Naive B cell (primary cell): ENCODE data around the gene FRAS1. TPM values are rescaled to one million over a fixed set of nuclear protein-coding genes. Genes with fewer than 3 reads are reported as not detected.
A peak's percentile ranks its signal among the peaks of the same experiment; 100 is the strongest.
"Not testable (repeated sequence)": the region's sequence is repeated elsewhere in the genome, so short reads cannot be mapped to it uniquely, and the experiment has no call there.

ENCODE experiments used
- ATAC-seq, 2 donors: fragments of 150-1000 bp; cut with Tn5 transposase; 2 replicates each; pipeline ENCODE4 v1.10.0; 2021; ENCODE audit warnings: low read depth in 2 of 2, mild to moderate bottlenecking in 2 of 2, moderate library complexity in 2 of 2
- DNase-seq: peaks from one replicate; pipeline ENCODE4 v3.0.0; 2022
- H3K27ac Mint-ChIP-seq, 6 donors: one replicate each; pipeline ENCODE4 v1.8.0; 2020 to 2022; ENCODE audit warnings: mild to moderate bottlenecking in 6 of 6, mixed read lengths in 6 of 6, moderate library complexity in 5 of 6, inconsistent platforms in 2 of 6
- H3K27me3 Mint-ChIP-seq, 3 donors: one replicate each; pipeline ENCODE4 v1.8.0; 2021 to 2022; ENCODE audit warnings: mixed read lengths in 3 of 3, mild to moderate bottlenecking in 1 of 3
- H3K36me3 Mint-ChIP-seq, 2 donors: one replicate each; pipeline ENCODE4 v1.8.0; 2020 to 2022; ENCODE audit warnings: mixed read lengths in 2 of 2, inconsistent platforms in 1 of 2, mild to moderate bottlenecking in 1 of 2
- H3K4me1 Mint-ChIP-seq, 3 donors: one replicate each; pipeline ENCODE4 v1.8.0; 2020 to 2022; ENCODE audit warnings: mixed read lengths in 3 of 3, inconsistent platforms in 1 of 3, mild to moderate bottlenecking in 1 of 3, moderate library complexity in 1 of 3
- H3K4me3 Mint-ChIP-seq, 8 donors: one replicate each; pipeline ENCODE4 v1.8.0; 2020 to 2022; ENCODE audit warnings: mild to moderate bottlenecking in 8 of 8, mixed read lengths in 8 of 8, moderate library complexity in 8 of 8, inconsistent platforms in 2 of 8
- H3K9me3 Mint-ChIP-seq, 7 donors: one replicate each; pipeline ENCODE4 v1.8.0; 2020 to 2022; ENCODE audit warnings: mixed read lengths in 7 of 7, mild to moderate bottlenecking in 5 of 7, inconsistent platforms in 2 of 7, moderate library complexity in 1 of 7
- polyA plus RNA-seq, 6 donors: library from polyadenylated mRNA; unstranded; fragments of 300-500 nt; fragmentation: Illumina TruSeq; gene quantifications; one replicate each; pipeline ENCODE4 v1.2.3, GENCODE V29; 2021; ENCODE audit warnings: low read depth in 6 of 6

The FRAS1 gene
- polyA plus RNA-seq, 6 donors from 2014 or later = 0.01 to 0.09 TPM; not detected in 4

DNA sequence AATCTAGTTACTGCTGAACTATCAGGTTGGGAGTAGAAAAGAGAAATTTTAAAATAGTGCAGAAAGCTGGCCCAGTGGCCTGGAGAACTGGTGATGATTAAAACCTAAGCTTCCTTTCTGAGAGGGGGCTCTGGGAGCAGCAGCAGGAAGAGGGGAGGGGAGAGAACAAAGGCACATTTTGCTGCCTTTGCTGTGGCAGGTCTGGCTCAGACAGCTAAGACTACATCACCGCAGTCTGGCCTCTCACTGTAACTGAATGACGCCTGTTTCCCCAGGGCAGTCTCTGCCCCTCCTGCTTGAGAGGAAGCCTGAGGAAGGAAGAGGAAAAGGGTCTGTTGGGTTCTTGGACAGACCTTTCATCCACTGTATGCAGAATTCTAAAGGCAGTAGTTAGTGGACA is 148.5 kb downstream of the FRAS1 start:
- Mint-ChIP-seq H3K4me1 (no peaks in the 10 kb centered on the region), H3K36me3 (no peaks in the 10 kb centered on the region), H3K27ac (no peak overlapping the region), H3K9me3 (no peaks in the 10 kb centered on the region), H3K27me3 (peaks cover 18 to 27% (median 23%) of the 10 kb centered on the region in 3 donors), H3K4me3 (no peak overlapping the region)
- ATAC-seq (no peak), DNase-seq (no peak)

DNA sequence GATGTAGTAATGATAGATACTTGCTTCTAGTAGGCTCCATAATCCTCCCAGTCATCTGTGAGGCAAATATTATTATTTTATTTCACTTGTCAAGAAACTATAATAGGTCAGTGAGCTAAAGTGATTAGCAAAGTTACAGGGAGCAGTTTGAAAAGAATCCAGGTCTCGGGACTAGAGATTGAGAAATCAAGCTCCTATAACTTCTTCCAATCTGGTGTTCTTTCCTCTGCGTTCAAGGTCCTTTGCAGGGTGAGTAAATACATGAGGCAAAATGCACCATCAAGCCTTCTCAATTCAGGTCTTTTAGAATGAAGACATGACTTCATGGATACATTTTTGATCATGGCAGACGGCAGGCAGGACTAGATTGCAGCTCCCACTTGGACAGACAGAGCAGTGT is 150.4 kb downstream of the FRAS1 start:
- no peak overlapping the region for H3K4me3 Mint-ChIP-seq
- DNase-seq (no peak), ATAC-seq (no peak)
- no peaks in the 10 kb centered on the region for H3K4me1 Mint-ChIP-seq
- H3K27me3 Mint-ChIP-seq = peaks cover 18 to 27% (median 23%) of the 10 kb centered on the region in 3 donors
- H3K27ac Mint-ChIP-seq = no peak overlapping the region
- no peaks in the 10 kb centered on the region for H3K9me3 Mint-ChIP-seq
- H3K36me3 Mint-ChIP-seq = no peaks in the 10 kb centered on the region

DNA sequence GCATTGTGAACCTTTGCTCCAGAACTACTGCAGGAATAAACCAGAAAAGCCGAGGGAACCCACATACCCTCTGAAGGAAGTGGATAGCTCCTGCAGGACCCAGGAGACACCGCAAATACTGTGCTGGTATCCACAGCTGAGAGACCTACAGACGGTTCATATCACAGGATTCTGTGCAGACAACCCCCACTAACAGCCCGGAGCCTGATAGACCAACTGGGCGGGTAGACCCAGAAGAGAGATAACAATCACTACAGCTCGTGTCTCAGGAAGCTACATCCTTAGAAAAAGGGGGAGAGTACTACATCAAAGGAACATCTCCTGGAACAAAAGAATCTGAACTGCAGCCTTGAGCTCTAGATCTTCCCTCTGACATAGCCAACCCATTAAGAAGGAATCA is 150.8 kb downstream of the FRAS1 start:
- ATAC-seq (no peak), DNase-seq (no peak)
- H3K9me3 Mint-ChIP-seq = no peaks in the 10 kb centered on the region
- peak overlapping the region in 1 of 6 donors; percentile 54 for H3K27ac Mint-ChIP-seq
- H3K36me3 Mint-ChIP-seq = no peaks in the 10 kb centered on the region
- H3K4me1 Mint-ChIP-seq = no peaks in the 10 kb centered on the region
- H3K27me3 Mint-ChIP-seq = peaks cover 18 to 27% (median 21%) of the 10 kb centered on the region in 3 donors
- H3K4me3 Mint-ChIP-seq = no peak overlapping the region

DNA sequence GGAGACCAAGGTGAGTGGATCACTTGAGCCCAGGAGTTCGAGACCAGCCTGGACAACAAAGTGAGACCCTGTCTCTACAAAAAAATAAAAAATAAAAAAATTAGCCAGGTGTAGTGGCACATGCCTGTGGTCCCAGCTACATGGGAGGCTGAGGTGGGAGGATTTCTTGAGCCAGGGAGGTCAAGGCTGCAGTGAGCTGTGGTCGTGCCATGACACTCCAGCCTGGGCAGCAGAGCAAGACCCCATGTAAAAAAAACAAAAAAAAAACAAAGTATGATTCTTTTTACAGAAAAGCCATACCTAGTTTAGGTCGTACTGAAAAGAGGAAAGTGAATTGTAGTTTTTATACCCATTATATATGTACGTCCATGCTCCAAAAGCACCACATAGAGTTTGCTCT is 151.8 kb downstream of the FRAS1 start:
- H3K27ac Mint-ChIP-seq, H3K9me3 Mint-ChIP-seq, H3K4me3 Mint-ChIP-seq, H3K36me3 Mint-ChIP-seq, H3K4me1 Mint-ChIP-seq, DNase-seq, ATAC-seq: not testable (repeated sequence)
- H3K27me3 Mint-ChIP-seq = peaks cover 18 to 27% (median 19%) of the 10 kb centered on the region in 3 donors

DNA sequence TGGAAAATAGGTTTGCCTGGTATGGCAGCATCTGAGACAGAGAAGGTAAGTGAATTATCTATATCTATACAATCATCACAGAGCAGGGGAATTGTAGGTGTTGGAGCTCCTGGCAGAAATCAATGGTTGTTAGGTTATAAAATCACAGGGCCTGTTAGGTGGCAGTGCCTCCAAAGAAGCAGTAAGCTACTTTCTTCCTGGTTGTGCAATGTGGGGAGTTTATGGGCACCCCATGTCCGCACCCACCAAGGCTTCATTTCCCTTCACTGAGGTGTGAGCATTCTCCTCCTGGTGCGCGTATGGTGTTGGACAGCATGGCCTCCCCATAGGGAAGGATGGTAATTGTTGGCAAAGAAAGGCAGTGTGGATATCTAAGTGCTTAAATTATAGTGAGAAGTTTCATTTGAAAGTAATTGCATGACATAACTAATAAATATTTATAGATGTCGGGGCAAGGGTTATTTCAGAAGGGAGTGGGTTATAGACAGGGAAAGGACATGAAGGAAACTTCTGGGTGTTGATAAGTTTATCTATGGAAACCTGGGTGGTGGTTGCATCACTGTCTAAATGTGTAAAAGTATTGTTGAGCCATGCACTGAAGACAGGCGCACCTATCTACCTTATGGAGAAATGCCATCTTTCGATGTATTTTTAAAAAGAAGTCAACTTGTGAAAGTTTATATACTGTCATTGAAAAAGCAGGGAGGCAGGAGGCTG is 153.7 kb downstream of the FRAS1 start:
- DNase-seq = no peak

DNA sequence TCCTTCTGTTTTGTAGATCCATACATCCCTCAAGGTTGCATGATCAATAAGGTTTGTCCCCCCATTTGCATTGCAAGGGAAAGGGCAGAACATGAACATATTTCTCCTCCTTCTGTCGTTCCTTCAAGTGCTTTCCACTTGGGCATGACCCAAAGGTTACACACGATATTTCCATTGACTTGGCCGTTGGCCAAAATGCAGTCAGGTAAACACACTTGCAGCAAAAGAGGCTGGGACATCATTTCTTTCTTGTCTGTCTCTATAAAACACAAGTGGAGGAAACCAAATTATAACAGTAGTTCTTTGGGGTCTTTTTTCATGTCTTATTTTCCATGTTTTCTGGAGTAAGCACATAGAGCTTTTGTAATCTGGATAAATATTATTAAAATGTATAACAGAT is 156.1 kb downstream of the FRAS1 start:
- H3K4me1 Mint-ChIP-seq = no peaks in the 10 kb centered on the region
- no peak for DNase-seq

More for the DNA sequence above, 153.7 kb downstream of the FRAS1 start:
- ATAC-seq = no peak
- no peaks in the 10 kb centered on the region for H3K36me3 Mint-ChIP-seq
- no peaks in the 10 kb centered on the region for H3K4me1 Mint-ChIP-seq
- peaks cover 9 to 12% (median 12%) of the 10 kb centered on the region in 3 donors for H3K27me3 Mint-ChIP-seq
- H3K27ac Mint-ChIP-seq = no peak overlapping the region
- no peaks in the 10 kb centered on the region for H3K9me3 Mint-ChIP-seq
- no peak overlapping the region for H3K4me3 Mint-ChIP-seq

DNA sequence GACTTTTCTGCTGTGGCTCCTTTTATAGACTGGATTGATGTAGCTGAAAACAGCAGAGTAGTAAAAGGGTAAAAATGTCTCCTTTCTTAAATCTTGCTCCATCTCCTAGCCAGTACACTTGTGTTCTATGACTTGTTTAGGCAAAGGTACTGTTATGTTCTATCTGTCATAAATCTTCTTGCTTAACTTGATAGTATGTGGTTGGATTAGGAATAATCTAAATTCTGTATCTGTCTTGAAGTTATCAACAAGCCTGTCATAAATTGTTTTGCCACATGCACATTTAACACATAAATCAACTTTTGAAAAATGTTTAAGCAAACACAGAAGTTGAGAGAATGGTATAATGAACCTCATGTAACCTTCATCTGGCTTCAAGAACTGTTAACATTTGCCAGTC is 157.0 kb downstream of the FRAS1 start:
- Mint-ChIP-seq H3K27me3 (peaks cover 9 to 12% (median 12%) of the 10 kb centered on the region in 3 donors), H3K4me3 (no peak overlapping the region), H3K4me1 (no peaks in the 10 kb centered on the region), H3K27ac (no peak overlapping the region), H3K36me3 (no peaks in the 10 kb centered on the region), H3K9me3 (peaks cover 0 to 4% (median 0%) of the 10 kb centered on the region in 7 donors)
- ATAC-seq = no peak
- DNase-seq = no peak

More for the DNA sequence above, 156.1 kb downstream of the FRAS1 start:
- ATAC-seq = no peak
- Mint-ChIP-seq H3K9me3 (peaks cover 0 to 4% (median 0%) of the 10 kb centered on the region in 7 donors), H3K36me3 (no peaks in the 10 kb centered on the region), H3K27ac (no peak overlapping the region), H3K4me3 (no peak overlapping the region), H3K27me3 (peaks cover 9 to 12% (median 12%) of the 10 kb centered on the region in 3 donors)

DNA sequence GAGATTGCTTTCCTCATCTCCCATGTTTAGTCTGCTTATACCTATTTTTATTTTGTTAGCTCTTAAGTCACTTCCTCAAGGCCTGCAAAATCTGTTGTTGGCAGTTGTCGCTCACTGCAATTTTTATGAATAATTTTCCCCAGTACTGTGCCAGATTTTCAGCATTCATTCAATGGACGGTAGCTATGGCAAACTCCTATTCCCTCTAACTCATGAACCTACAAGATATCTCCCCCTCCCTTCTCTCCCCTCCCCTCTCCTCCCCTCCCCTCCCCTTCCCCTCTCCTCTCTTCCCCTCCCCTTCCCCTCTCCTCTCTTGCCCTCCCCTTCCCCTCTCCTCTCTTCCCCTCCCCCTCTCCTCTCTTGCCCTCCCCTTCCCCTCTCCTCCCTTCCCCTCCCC is 160.4 kb downstream of the FRAS1 start:
- Mint-ChIP-seq H3K4me1 (no peaks in the 10 kb centered on the region), H3K9me3 (peaks cover 0 to 4% (median 0%) of the 10 kb centered on the region in 7 donors), H3K4me3 (no peak overlapping the region), H3K36me3 (no peaks in the 10 kb centered on the region), H3K27ac (no peak overlapping the region), H3K27me3 (peaks cover 0 to 6% (median 0%) of the 10 kb centered on the region in 3 donors)
- no peak for DNase-seq
- ATAC-seq = no peak

DNA sequence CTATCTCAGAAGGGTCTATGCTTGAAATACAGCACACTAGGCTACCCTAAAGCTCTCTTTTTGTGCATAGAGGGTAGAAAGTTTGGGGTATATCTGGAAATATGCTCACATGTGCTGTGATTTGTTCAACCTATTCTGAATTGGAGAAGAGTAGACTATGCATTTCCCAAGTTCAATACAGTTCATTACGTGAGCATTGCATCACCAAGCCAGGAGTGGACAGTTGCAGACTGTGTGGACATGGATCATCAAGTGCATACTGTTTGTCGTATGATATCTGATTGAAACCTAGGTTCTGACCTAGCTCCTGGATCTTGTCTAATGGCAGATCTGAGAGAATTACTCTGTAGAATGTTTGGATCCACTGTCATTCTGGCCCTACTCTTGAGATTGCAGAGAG is 161.1 kb downstream of the FRAS1 start:
- DNase-seq (no peak), ATAC-seq (no peak)
- H3K9me3 Mint-ChIP-seq = peaks cover 0 to 4% (median 0%) of the 10 kb centered on the region in 7 donors
- no peaks in the 10 kb centered on the region for H3K4me1 Mint-ChIP-seq
- H3K4me3 Mint-ChIP-seq = no peak overlapping the region
- H3K27me3 Mint-ChIP-seq = peaks cover 0 to 7% (median 0%) of the 10 kb centered on the region in 3 donors
- H3K27ac Mint-ChIP-seq = no peak overlapping the region
- no peaks in the 10 kb centered on the region for H3K36me3 Mint-ChIP-seq

DNA sequence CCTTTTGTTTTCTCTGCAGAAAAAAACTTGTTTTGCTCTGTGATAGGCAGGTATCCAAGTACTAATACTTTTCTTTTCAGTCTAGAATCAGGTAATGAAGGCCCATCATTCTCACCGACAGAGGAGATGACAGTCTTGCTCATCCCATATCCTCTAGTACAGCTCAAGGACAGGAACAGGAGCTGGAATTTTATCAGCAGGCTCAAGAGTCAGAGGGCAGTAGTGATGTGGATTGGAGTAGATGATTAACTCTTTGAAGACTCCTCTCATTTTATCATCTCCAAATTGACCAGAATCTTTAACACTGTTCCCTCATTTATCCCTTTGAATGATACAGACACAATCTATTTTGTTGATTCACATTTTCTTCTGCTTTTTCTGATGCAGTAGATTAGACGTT is 162.7 kb downstream of the FRAS1 start:
- peaks cover 0 to 11% (median 0%) of the 10 kb centered on the region in 3 donors for H3K27me3 Mint-ChIP-seq
- ATAC-seq (no peak), DNase-seq (no peak)
- H3K4me3 Mint-ChIP-seq = no peak overlapping the region
- no peak overlapping the region for H3K27ac Mint-ChIP-seq
- no peaks in the 10 kb centered on the region for H3K4me1 Mint-ChIP-seq
- peaks cover 0 to 4% (median 0%) of the 10 kb centered on the region in 7 donors for H3K9me3 Mint-ChIP-seq
- no peaks in the 10 kb centered on the region for H3K36me3 Mint-ChIP-seq

DNA sequence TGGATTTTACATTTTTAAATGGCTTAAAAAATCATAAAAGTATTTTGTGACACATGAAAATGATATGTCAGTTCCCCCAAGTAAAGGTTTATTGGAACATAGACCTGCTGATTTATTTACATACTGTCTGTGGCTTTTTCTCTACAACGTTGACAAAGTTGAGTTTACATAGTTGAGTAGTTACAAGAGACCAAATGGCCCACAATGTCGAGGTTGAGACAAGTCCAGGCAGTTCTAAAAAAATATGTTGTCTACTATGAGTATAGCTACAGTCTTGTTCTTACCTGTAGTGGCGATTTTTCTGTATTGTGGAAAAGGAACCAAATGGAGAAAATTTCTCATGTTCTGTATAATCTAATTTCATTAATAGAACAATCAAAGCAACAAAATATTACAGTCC is 163.2 kb downstream of the FRAS1 start:
- Mint-ChIP-seq H3K9me3 (peaks cover 0 to 4% (median 0%) of the 10 kb centered on the region in 7 donors), H3K36me3 (no peaks in the 10 kb centered on the region), H3K27ac (no peak overlapping the region), H3K4me3 (no peak overlapping the region), H3K4me1 (no peaks in the 10 kb centered on the region), H3K27me3 (peaks cover 0 to 11% (median 0%) of the 10 kb centered on the region in 3 donors)
- DNase-seq (no peak), ATAC-seq (no peak)

DNA sequence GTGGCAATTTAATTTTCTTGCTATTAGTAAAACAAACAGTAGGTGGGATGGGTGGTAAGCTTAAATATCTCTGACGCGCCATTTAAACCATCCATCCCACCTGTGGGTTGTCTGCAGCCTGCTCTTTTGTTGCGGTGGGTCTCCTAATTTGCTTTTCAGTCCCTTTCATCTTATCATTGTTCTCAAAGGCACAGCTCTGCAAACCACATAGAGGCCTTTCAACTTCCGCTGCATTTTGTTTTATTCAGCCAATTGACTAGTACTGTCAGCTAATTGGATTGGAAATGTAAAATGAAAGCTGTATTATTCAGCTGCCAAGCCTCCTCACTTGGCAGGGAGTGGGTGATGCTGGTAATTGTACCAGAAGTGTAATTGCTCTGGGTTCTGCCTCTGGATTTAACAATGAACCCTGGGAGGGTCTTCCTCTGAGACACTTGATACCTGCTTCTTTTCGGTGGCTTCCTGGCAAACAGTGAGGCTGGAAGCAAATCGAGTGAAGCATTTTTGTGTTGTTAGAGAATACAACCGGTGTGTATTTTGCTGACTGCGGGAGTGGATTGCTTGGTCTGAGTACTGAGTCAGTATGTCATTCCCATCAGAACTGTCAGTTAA is 165.6 kb downstream of the FRAS1 start:
- Mint-ChIP-seq H3K4me3 (no peak overlapping the region), H3K4me1 (no peaks in the 10 kb centered on the region), H3K27me3 (peaks cover 0 to 11% (median 0%) of the 10 kb centered on the region in 3 donors), H3K36me3 (no peaks in the 10 kb centered on the region), H3K27ac (no peak overlapping the region), H3K9me3 (peaks cover 4 to 20% (median 12%) of the 10 kb centered on the region in 7 donors)
- ATAC-seq (no peak), DNase-seq (no peak)

DNA sequence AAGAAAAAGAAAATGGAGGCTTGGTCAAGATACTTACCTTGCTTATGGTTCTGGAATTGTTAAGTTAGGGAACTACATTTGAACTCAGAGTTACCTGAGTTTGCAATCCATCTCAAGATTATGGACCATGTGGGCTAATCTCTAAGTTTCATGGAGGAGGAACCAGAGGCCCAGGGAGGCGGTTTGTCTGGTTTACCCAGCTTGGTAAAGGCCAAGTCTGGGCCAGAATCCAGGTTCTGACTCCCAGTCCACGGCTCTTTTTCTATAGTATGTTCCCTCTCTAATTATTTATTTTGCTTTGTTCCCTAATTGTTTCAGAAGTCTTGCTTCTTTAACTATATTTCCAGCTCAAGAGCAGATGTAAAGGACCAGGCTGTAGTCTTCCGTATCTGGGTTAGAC is 168.1 kb downstream of the FRAS1 start:
- Mint-ChIP-seq H3K4me3 (no peak overlapping the region), H3K27me3 (peaks cover 0 to 17% (median 0%) of the 10 kb centered on the region in 3 donors), H3K9me3 (peaks cover 4 to 20% (median 12%) of the 10 kb centered on the region in 7 donors), H3K36me3 (no peaks in the 10 kb centered on the region), H3K4me1 (no peaks in the 10 kb centered on the region), H3K27ac (no peak overlapping the region)
- ATAC-seq (no peak), DNase-seq (no peak)

DNA sequence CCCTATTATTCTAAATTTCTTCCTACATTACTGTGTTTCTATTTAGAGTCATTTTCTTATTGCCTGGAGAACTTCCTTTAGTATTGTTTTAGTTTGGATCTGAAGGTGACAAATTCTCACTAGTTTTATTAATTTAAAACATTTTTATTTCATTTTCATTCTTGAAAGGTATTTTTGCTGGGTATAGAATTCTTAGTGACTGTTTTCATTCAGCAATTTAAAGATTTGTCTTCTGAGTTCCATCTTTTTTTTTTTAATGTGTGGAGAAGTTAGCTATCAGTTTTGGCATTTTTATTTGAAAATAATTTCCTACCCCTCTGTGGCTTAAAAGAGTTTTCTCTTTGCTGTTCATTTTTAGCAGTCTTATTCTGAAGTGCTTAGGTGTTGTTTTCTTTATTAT is 169.2 kb downstream of the FRAS1 start:
- no peak for DNase-seq
- no peak overlapping the region for H3K4me3 Mint-ChIP-seq
- H3K36me3 Mint-ChIP-seq = no peaks in the 10 kb centered on the region
- no peak for ATAC-seq
- peaks cover 4 to 20% (median 12%) of the 10 kb centered on the region in 7 donors for H3K9me3 Mint-ChIP-seq
- peaks cover 0 to 17% (median 0%) of the 10 kb centered on the region in 3 donors for H3K27me3 Mint-ChIP-seq
- no peaks in the 10 kb centered on the region for H3K4me1 Mint-ChIP-seq
- H3K27ac Mint-ChIP-seq = no peak overlapping the region
